ENCODE data around the gene BDKRB2.

BDKRB2 gene

GRCh38 chr14:96201965-96202364, 2.7 kb upstream of the BDKRB2 start:
- no peak for DNase-seq

DNA sequence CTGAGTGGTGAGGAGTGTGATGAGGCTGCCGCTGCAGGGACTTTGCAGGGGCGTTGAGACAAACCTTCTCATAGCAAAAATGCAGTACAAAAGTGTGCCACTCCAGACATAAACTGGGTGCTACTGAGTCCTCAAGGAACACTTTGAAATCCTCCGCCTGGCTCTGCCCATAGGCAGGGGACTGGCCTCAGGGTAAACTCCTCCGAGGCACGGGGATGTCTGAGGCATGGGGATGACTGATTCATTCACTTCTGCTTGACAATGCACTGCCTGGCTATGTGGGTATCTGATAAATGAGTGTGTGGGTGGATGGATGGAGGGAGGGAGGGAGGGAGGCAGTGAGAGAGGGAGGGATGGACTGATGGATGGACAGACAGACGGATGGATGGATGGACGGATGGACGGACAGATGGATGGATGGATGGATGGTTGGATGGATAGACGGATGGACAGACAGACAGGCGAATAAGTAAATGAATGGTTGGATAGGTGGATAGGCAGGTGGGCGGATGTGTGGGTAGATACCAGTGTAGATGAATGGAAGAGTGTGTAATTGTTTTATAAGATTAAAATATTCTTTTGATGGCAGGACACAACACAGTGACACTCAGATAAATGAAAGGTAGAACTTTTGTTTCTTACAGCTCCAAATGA, 2.1 kb upstream of the BDKRB2 start:
- DNase-seq: no peak

DNA sequence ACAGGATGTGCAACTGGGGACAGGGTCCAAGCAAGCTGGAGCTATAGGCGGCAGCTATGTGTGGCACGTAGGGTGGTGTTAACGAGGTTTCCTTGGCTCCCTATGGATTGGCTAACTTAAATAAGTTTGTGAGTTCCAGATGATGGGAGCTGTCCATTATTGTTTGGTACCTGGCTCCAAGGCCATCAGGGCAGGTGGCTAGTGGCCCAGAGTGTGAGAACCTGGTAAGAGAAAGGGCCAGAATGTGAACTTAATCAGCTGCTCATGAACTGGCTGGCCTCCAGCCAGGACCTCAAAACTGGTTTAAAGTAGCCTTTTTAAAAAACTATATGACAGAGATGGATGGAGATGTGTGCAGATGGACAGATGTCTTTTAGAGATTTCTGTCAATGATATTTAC, 1.5 kb upstream of the BDKRB2 start:
- DNase-seq: no peak

DNA sequence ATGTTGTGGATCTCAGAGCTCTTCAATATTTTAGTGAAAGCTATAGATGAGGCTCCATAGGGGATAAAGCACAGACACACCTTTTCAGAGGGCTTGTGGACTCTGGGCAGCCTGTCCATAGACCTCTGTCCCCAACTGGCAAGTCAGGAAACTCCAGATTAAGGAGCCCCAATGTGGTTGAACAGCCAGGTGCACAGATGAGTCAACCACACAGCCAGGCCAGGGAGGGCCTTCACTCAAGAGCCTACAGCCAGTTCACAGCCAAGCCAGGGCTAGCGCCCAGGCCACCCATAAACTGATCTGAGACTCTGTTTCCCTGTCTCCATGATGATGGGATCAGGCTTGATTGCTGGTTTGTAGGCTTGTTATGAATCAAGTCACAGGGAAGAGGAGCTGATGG, 1.0 kb upstream of the BDKRB2 start:
- no peak for DNase-seq

DNA sequence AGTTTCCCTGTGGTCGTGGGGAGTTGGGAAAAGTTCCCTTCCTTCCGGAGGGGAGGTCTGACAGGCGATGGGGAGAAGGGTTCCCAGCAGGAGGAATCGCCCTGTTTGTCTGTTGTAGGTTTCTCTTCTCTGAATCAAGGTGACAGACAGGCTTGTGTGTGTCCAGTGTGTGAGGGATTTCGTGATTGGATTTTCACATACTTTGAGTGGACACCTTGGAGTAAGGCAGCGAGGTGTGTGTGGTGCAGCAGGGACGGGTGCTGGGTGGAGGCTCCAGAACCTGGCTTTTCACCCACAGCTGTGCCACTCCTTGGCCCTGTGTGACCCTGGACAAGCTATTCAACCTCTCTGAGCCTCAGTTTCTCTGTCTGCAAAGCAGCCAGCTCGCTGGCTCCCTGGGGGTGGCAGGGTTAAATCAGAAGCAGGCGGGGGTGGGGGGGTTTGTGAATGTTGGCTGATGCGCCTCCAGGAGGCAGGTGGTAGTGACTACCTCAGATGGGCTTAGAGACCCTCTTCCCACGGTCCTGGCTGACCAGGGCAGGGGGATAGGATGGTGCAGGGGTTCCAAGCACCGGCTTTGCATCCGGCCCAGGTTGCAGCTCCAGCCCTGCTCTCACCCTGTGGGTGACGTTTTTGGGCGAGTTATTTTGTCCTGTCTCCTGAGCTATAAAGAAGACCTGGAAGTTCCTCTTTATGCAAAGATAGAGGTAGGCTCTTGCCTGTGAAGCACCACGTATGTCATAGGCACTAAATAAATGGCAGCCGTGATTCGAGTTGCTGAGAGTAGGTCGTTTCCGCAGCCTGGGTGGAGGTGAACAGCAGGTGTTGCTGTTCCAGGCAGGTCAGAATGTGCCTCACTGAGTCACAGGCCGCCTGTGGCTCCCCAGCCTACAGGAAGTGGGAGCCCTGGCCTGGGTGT, 679 bp downstream of the BDKRB2 start:
- no peak for DNase-seq

DNA sequence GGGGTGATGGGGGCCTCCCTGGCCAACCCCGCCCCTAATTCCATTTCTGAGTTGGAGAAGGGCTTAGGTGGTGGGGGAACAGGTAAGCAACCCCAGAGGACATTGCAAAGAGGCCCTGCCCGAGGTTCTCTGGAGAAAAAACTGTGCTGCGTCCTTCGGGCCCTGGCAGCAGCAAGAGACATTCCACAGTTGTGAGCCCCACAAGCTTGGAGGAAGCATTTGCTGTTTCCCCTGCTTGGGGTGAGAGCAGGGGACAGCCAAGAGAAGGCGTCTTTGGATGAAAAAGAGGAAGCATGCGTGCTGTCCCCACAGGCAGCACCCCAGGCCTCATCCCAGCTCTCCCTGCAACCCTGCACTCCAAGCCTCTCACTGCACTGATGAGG, 1.3 kb downstream of the BDKRB2 start:
- no peak for DNase-seq

DNA sequence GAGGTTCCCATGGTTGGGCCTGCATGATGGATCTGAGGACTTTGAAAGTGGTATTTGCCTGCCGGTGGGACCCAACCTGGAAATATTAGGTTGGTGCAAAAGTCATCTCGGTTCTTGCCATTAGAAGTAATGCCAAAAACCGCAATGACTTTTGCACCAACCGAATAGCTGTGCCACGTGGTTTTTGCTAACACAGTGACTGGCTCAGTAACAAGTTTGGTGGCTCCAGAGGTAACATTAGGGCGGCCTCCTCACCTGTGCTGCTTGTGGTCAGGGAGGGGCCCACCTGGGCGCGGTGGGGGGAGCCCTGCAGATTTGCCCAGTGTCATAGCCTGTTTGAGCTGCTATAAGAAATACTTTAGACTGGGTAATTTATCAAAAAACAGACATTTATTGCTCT, 1.8 kb downstream of the BDKRB2 start:
- DNase-seq: no peak

GRCh38 chr14:96207686-96208085, 3.0 kb downstream of the BDKRB2 start:
- DNase-seq: no peak

DNA sequence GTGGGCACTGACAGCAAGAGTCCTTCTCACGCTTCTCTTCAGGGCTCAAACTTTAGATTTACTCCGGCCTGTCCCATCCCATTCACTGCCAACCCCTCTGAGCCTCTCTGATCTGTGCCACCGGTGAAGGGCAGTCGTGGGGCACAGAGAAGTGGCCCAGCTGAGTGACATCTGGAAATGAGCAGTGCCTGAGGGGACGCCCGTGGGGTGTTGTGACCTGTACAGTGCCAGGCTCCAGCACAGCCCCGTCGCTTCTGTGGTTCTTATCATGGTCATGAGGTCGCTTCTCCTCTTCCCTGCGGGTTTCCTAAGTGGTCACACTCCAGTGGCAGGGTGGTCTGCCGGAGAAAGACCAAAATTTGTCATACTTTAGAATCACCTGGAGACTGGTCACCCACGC, 4.1 kb downstream of the BDKRB2 start:
- no peak for DNase-seq

GRCh38 chr14:96212140-96212539, 7.5 kb downstream of the BDKRB2 start:
- DNase-seq: no peak

- DNase-seq: no peak
Measured at GRCh38 chr14:96212896-96213295, 8.3 kb downstream of the BDKRB2 start.

DNA sequence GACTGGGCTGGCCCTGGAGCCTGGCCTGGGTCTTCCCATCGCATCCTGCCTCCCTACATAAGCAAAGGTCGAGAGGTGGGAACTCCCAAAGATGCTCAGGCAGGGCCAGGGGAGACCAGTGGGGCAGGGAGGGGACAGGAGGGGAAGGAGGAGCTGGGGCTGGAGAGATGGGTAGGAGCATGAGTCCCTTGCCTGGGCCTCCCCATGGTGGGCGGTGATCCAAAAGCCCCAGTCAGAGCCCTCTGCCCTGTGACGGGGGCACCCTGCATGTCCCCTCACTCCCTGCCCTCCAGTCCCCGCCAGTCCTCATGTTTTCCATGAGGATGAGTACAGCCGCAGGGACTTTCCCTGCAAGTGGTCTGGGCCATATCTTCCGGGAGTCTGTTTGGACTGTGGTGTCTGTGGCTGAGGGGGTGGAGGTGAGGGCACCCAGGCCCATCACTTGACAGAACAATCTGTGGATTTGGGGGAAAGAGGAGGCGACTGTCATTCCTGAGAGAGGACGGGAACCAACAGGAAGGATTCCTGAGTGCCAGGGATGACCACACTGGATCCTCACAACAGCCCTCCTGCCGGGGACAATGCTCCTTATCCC, 9.3 kb downstream of the BDKRB2 start:
- DNase-seq: no peak

DNA sequence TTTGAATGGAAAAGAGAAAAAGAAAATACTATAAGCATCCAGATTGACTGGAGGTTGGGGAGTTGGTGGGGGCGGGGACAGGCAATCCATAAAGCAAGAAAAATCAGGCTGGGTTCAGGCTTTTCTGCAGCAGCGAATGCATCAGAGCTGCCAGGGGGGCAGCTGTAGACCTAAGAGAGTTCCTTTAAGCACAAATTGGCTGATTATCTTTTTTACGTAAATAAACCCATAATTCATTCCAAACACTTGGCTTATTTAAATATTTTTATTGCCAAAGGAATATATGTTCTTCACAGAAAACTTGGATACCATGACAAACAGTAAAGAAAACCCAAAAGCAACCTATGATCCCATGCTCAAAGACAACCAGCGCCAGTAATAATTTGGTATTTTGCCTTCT, 10.2 kb downstream of the BDKRB2 start:
- DNase-seq: no peak

- no peak for DNase-seq
Measured at GRCh38 chr14:96215452-96216244, 11.0 kb downstream of the BDKRB2 start.

GRCh38 chr14:96216627-96217026, 12.0 kb downstream of the BDKRB2 start:
- DNase-seq: no peak

DNA sequence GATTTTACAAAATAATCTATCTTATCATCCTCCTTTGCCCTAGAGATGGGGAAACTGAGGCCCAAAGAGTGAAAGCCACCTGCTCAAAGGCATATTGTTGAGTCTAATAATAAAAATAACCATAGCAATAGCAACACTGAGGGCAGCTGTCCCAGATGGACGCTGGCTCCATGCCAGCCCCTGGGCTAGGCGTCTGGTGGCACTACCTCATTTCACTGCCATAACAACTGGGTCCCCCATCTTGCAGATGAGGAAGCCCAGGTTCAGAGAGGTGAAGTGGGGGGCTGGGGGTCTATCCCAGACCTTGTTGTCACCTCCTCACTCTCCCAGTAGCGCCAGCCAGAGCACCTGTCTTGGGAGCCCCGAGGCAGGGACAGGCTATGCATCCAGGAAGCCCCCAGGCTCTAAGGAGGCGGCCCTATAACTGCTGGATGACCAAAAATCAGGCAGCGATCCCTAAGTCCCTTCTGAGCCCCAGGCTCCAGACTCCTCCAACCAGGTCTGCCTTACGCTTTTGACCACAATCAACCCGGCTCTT, 12.8 kb downstream of the BDKRB2 start:
- no peak for DNase-seq

DNA sequence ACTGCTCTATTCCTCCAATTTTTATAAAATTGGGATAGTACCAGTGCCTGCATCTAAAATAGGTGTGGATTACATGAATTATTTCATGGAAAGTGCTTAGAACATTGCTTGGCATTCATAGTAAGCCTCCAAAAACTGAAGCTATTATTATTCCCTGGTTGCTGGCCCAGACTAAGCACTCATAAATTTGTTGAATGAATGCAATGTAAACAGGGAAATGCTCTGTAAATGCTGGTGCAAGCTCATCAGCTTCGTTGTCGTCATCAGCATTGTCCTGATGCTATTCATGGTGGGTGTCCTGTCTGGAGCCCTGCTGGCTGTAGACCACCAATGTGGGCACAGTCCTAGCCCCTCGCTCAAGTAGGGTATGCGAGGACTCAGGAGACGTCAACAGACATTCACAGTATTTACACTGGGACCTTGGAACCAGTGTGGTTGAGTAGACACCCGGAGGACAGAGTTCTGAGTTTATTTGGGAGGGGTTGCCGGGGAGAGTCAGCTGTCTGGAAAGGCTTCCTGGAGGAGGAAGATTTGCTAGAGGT, 16.5 kb downstream of the BDKRB2 start:
- no peak for DNase-seq

DNA sequence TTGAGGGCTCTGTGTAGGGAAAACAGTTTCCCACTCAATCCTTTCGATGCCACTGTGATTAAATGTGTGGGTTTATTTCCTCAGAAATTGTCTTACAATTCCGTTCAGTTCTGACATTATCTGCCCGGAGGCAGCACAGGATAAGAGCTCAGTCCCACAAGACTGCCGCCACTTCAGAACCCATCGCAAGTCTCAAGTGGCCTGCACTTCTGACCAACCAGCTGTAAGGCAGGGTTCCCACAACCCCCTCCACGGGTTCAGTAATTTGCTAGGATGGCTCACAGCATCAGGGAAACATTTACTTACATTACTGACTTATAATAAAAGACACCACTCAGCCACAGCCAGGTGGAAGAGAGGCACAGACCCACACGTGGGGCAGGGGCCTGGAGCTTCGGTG, 17.2 kb downstream of the BDKRB2 start:
- no peak for DNase-seq

DNA sequence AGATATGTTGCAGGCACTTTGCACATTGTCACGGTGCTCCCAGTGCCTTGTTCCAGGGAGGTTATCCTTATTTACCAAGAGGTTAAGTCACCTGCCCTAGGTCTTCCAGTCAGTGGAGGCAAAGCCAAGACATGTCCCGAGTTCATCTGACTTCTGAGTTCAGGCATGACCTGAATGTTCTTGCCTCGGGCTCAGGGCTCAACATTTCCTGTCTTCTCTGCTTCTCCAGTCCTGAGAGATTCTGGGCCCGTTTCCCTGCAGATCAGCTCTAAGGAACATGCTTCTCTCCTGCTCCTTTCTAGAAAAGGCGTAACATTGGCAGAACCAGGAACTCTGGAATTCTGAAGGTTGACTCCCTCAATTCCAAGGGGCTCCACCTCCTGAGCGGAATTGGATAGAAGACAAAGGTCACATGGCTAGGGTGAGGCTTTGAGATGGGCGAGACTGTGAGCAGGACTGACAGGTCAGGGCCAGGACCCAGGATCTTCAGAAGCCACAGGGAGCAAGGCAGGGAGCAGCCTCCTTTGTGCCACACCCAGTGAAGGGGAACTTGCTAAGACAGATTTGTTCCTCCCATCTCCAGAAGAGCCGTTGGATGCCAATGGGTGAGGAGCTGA, 19.9 kb downstream of the BDKRB2 start:
- DNase-seq: no peak

GRCh38 chr14:96225213-96225612, 20.6 kb downstream of the BDKRB2 start:
- no peak for DNase-seq

DNA sequence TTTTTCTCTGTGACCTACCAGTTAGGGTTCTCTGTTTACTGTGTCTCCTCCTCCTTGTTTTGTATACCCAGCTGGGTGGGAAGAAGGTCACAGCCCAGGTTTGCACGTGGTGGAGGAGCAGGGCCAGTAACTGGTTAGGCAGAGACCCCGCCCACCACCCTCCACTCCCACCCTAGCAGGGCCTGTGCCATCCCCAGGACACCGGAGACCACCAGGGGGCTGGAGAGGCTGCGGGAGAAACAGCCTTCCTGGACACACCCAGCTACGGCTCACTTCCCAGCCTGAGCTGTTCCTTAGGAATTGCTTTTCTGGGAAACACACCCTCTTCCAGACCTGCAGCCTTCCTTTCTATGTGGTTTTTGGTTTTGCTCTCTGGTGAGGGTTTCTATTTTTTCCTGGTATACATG, 21.1 kb downstream of the BDKRB2 start:
- no peak for DNase-seq

DNA sequence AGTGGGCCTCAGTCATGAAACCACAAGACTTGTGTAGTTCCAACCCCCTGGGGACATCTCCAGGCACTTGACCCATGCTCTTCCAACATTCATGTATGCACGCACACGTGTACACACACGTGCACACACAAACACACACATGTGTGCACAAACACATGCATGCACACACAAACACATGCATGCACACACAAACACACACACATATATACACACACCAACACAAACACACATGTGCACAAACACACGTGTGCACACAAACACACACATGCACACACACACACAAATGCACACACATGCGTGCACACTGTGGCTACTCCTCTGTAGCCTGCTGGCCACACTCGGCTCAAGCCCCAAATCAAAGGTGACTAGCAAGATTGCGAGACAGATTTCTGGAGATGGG, 22.8 kb downstream of the BDKRB2 start:
- no peak for DNase-seq

Measured in GOT3 (cell line).